Keratinocyte (primary cell): ENCODE data around the gene EXOC4.

Source experiments
- EZH2 ChIP-seq: IDR thresholded peaks from one replicate; pipeline ENCODE4 v1.6.1; 2012; ENCODE audit warnings: inconsistent platforms, mild to moderate bottlenecking, low read length, moderate library complexity
- TF ChIP-seq, protein P1 (sequence below), 3 experiments: IDR thresholded peaks in 1 of 3; conservative IDR thresholded peaks in 1 of 3; optimal IDR thresholded peaks in 1 of 3; 2 replicates in 2 of 3; 3 replicates in 1 of 3; pipeline versions ENCODE3 to v1.5.1; 2011; ENCODE audit warnings: low read length in 3 of 3, mild to moderate bottlenecking in 3 of 3, moderate library complexity in 2 of 3, control low read depth in 1 of 3, inconsistent platforms in 1 of 3; ENCODE audit not compliant: insufficient read depth in 2 of 3; ENCODE audit errors: extremely low read depth in 1 of 3

DNA sequence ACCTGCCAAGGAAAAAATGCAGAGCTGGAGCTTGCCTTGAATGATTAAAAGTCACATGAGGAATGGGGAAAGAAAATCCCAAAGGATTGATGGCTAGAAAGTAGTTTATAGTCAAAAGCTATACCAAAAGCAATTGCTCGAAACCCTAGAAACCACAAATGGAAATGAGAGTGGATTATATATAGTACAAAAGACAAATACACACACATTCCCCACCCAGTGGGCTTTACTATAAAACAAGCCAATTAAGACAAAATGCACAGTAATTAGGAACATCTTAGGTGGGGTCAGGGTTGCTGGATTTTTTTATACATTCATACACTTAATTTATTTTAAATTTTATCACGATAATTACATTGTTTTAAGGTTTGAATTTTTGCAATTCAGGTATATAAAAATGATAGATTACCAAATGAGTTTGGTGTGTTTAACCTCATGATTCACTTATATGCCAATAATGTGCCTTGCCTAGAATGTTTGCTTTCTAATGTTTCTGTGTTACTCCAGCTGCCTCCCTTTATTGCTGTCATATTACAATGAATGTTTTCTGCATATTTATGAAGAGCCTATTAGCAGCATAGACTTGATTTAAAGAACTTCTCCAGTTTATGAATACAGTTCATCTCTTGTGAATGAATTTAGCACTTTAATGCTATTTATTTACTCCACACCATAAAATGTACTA lies 421.3 kb downstream of the EXOC4 start:
- TF ChIP-seq, protein P1, sequence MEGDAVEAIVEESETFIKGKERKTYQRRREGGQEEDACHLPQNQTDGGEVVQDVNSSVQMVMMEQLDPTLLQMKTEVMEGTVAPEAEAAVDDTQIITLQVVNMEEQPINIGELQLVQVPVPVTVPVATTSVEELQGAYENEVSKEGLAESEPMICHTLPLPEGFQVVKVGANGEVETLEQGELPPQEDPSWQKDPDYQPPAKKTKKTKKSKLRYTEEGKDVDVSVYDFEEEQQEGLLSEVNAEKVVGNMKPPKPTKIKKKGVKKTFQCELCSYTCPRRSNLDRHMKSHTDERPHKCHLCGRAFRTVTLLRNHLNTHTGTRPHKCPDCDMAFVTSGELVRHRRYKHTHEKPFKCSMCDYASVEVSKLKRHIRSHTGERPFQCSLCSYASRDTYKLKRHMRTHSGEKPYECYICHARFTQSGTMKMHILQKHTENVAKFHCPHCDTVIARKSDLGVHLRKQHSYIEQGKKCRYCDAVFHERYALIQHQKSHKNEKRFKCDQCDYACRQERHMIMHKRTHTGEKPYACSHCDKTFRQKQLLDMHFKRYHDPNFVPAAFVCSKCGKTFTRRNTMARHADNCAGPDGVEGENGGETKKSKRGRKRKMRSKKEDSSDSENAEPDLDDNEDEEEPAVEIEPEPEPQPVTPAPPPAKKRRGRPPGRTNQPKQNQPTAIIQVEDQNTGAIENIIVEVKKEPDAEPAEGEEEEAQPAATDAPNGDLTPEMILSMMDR (optimal IDR thresholded peaks at IDR 0.05 in 1 of 3, IDR thresholded peaks at IDR 0.05 in 1 of 3, conservative IDR thresholded peaks at IDR 0.05 in 1 of 3; ENCODE audit: extremely low read depth in 1 of 3, insufficient read depth in 2 of 3, low read length in 3 of 3) = no peak
- no peak for TF ChIP-seq EZH2
